Measurements from ENCODE around the gene ERICH6B. TPM values are rescaled to one million over a fixed set of nuclear protein-coding genes. Genes with fewer than 3 reads are reported as not detected.

Gene ERICH6B
- polyA plus RNA-seq, 1 experiment, result not detected

- DNase-seq (ENCODE audit: low read depth, low spot score), result no peak
- Histone ChIP-seq H3K27me3 (ENCODE audit: control insufficient read depth, insufficient read depth, low read length) (peaks cover 7% of the 10 kb centered on the region), H3K27ac (ENCODE audit: low read depth, low read length) (no peak overlapping the region), H3K9me3 (ENCODE audit: control insufficient read depth, insufficient read depth, low read length) (no peaks in the 10 kb centered on the region), H3K4me3 (ENCODE audit: low read depth, low read length) (no peak overlapping the region)
- CTCF ChIA-PET, result no interaction called here
- POLR2A ChIA-PET, result no interaction called here
- TF ChIP-seq CTCF (IDR thresholded peaks at IDR 0.05; ENCODE audit: low read depth, low read length), result no peak
Observed at GRCh38 chr13:45542878-45543277, 72.7 kb downstream of the ERICH6B start.

- Histone ChIP-seq H3K4me3 (ENCODE audit: low read depth, low read length) (no peak overlapping the region), H3K27ac (ENCODE audit: low read depth, low read length) (no peak overlapping the region), H3K27me3 (ENCODE audit: control insufficient read depth, insufficient read depth, low read length) (peaks cover 4% of the 10 kb centered on the region), H3K9me3 (ENCODE audit: control insufficient read depth, insufficient read depth, low read length) (no peaks in the 10 kb centered on the region)
- TF ChIP-seq CTCF (IDR thresholded peaks at IDR 0.05; ENCODE audit: low read depth, low read length), result no peak
- no peak for DNase-seq (ENCODE audit: low read depth, low spot score)
- CTCF ChIA-PET, result no interaction called here
- POLR2A ChIA-PET, result no interaction called here
Observed at GRCh38 chr13:45542391-45542790, 73.1 kb downstream of the ERICH6B start.

GRCh38 chr13:45541806-45542205, 73.7 kb downstream of the ERICH6B start:
- Histone ChIP-seq H3K27me3 (ENCODE audit: control insufficient read depth, insufficient read depth, low read length) (peaks cover 4% of the 10 kb centered on the region), H3K9me3 (ENCODE audit: control insufficient read depth, insufficient read depth, low read length) (no peaks in the 10 kb centered on the region), H3K27ac (ENCODE audit: low read depth, low read length) (no peak overlapping the region), H3K4me3 (ENCODE audit: low read depth, low read length) (no peak overlapping the region)
- ChIA-PET POLR2A (no interaction called here), CTCF (no interaction called here)
- TF ChIP-seq CTCF (IDR thresholded peaks at IDR 0.05; ENCODE audit: low read depth, low read length), result no peak
- DNase-seq (ENCODE audit: low read depth, low spot score), result no peak

DNA sequence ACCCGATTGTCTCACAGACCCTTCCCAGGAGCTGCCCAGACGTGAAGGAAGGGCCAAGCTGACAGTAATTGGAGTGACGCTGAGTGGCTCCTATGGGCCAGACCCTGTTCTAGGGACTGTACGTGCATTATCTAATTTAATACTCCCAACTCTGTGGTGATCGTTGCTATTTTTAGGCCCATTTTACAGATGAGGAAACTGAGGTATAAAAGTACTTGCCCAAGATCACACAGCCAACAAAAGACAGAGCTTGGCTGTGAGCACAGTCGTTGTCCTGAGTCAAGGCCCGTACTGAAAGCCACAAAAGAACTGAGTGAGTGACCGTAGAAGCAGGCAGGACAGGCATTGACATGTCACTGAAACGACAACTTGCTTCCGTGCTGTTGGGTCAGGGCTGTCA, 74.7 kb downstream of the ERICH6B start:
- ChIA-PET POLR2A (interaction anchor here (0.8 kb wide), 1 partner anchor 199 kb away, joined by 3 read pairs; no protein-coding TSS in a partner anchor), CTCF (interaction anchor here (0.6 to 0.9 kb wide), 2 partner anchors 29 to 370 kb away, joined by 3 read pairs; no protein-coding TSS in a partner anchor)
- Histone ChIP-seq H3K4me3 (ENCODE audit: low read depth, low read length) (no peak overlapping the region), H3K27ac (ENCODE audit: low read depth, low read length) (no peak overlapping the region), H3K9me3 (ENCODE audit: control insufficient read depth, insufficient read depth, low read length) (no peaks in the 10 kb centered on the region), H3K27me3 (ENCODE audit: control insufficient read depth, insufficient read depth, low read length) (no peaks in the 10 kb centered on the region)
- no peak for TF ChIP-seq CTCF (IDR thresholded peaks at IDR 0.05; ENCODE audit: low read depth, low read length)
- DNase-seq (ENCODE audit: low read depth, low spot score), result no peak

GRCh38 chr13:45540195-45540594, 75.3 kb downstream of the ERICH6B start:
- Histone ChIP-seq H3K9me3 (ENCODE audit: control insufficient read depth, insufficient read depth, low read length) (no peaks in the 10 kb centered on the region), H3K27me3 (ENCODE audit: control insufficient read depth, insufficient read depth, low read length) (no peaks in the 10 kb centered on the region), H3K4me3 (ENCODE audit: low read depth, low read length) (no peak overlapping the region), H3K27ac (ENCODE audit: low read depth, low read length) (no peak overlapping the region)
- POLR2A ChIA-PET, result interaction anchor here (0.8 kb wide), 1 partner anchor 199 kb away, joined by 3 read pairs; no protein-coding TSS in a partner anchor
- DNase-seq (ENCODE audit: low read depth, low spot score), result no peak
- no peak for TF ChIP-seq CTCF (IDR thresholded peaks at IDR 0.05; ENCODE audit: low read depth, low read length)
- CTCF ChIA-PET, result no interaction called here
